HG02852 (cell line): ENCODE measurements around the gene ADAMTS17.
"Not testable (repeated sequence)": the region's sequence is repeated elsewhere in the genome, so short reads cannot be mapped to it uniquely, and the experiment has no call there.

Experiments used
- ATAC-seq: cut with Tn5 transposase; IDR thresholded peaks from one replicate; pipeline ENCODE4 v1.9.1; 2021; ENCODE audit warnings: mild to moderate bottlenecking, moderate library complexity; ENCODE audit not compliant: unreplicated experiment

ADAMTS17 gene

GRCh38 chr15:99983171-99983885, 358.4 kb downstream of the ADAMTS17 start:
- no peak for ATAC-seq

GRCh38 chr15:99982662-99983061, 359.1 kb downstream of the ADAMTS17 start:
- no peak for ATAC-seq

- ATAC-seq, result no peak
Observed at GRCh38 chr15:99981839-99982658, 359.7 kb downstream of the ADAMTS17 start.

GRCh38 chr15:99981191-99981647, 360.6 kb downstream of the ADAMTS17 start:
- no peak for ATAC-seq

GRCh38 chr15:99980752-99981151, 361.0 kb downstream of the ADAMTS17 start:
- no peak for ATAC-seq

- ATAC-seq, result not testable (repeated sequence)
Observed at GRCh38 chr15:99979886-99980285, 361.9 kb downstream of the ADAMTS17 start.

- no peak for ATAC-seq
Observed at GRCh38 chr15:99979371-99979770, 362.4 kb downstream of the ADAMTS17 start.

- ATAC-seq, result no peak
Observed at GRCh38 chr15:99978426-99978825, 363.3 kb downstream of the ADAMTS17 start.

GRCh38 chr15:99977929-99978328, 363.8 kb downstream of the ADAMTS17 start:
- no peak for ATAC-seq

GRCh38 chr15:99976811-99977271, 364.9 kb downstream of the ADAMTS17 start:
- no peak for ATAC-seq

- no peak for ATAC-seq
Observed at GRCh38 chr15:99976000-99976399, 365.8 kb downstream of the ADAMTS17 start.

GRCh38 chr15:99974246-99974645, 367.5 kb downstream of the ADAMTS17 start:
- ATAC-seq, result no peak

- no peak for ATAC-seq
Observed at GRCh38 chr15:99973351-99973750, 368.4 kb downstream of the ADAMTS17 start.

- no peak for ATAC-seq
Observed at GRCh38 chr15:99970891-99971430, 370.8 kb downstream of the ADAMTS17 start.

GRCh38 chr15:99969261-99969920, 372.4 kb downstream of the ADAMTS17 start:
- no peak for ATAC-seq

- ATAC-seq, result no peak
Observed at GRCh38 chr15:99967841-99968371, 373.9 kb downstream of the ADAMTS17 start.

GRCh38 chr15:99966815-99967214, 375.0 kb downstream of the ADAMTS17 start:
- no peak for ATAC-seq

- ATAC-seq, result no peak
Observed at GRCh38 chr15:99965376-99965775, 376.4 kb downstream of the ADAMTS17 start.

GRCh38 chr15:99963976-99964375, 377.8 kb downstream of the ADAMTS17 start:
- no peak for ATAC-seq

GRCh38 chr15:99963096-99963825, 378.5 kb downstream of the ADAMTS17 start:
- no peak for ATAC-seq
